ENCODE measurements around the gene PLEKHG4.
A peak's percentile ranks its signal among the peaks of the same experiment; 100 is the strongest.

PLEKHG4 gene

DNA sequence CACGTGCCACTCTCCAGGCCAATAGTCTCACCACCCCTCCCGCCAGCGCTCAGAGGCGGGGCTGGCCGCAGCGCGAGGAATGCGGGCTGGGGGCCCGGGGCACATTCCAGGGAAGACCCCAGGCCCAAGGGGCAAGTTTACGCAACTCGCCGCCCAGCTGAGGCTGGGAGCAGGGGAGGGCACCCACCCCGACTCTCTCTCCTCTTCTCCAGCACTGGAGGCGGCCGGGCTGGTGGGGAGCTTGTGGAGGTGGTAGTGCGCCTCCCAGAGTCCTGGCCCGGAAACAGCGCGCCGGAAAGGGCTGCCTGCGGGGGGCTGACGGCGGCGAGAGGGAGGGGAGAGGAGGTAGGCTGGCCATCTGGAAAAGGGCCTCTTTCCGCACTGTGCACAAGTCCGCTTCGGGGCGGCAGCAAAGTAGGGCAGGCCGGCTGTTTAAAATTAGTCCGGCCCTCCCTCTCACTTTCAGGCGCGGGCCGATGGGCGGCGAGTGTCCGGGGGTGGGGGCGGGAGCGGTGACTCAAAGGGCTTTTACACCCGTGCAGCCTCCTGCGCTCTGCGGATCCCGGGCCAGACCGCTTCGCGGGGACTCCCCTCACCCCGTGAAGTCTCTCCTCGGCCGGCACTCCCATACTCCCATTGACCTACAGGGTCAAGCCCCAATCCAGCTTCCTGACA, 33.1 kb upstream of the PLEKHG4 start:
- DNase-seq, result peak; percentile 44 to 70

DNA sequence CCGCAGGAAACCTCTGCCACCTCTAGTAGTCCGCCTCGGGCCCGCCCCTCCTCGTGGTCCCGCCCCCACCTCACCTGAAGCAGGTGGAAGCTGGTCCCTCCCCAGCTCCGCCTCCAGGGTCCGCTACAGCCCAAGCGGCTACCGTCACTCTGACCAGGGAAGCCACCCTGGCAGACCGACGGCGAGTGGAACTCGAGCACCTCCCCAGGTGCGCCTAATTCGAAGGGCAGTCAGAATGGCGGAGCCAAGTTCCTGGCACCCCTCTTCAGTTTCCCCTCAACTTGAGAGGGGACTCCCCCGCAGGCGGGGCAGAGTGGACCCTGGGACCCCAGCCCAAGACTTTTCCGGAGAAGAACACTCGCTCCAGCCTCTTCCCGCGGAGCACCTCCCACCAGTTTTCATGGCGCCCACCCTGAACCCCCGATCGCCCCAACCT, 32.6 kb upstream of the PLEKHG4 start:
- peak; percentile 46 to 88 for DNase-seq

DNA sequence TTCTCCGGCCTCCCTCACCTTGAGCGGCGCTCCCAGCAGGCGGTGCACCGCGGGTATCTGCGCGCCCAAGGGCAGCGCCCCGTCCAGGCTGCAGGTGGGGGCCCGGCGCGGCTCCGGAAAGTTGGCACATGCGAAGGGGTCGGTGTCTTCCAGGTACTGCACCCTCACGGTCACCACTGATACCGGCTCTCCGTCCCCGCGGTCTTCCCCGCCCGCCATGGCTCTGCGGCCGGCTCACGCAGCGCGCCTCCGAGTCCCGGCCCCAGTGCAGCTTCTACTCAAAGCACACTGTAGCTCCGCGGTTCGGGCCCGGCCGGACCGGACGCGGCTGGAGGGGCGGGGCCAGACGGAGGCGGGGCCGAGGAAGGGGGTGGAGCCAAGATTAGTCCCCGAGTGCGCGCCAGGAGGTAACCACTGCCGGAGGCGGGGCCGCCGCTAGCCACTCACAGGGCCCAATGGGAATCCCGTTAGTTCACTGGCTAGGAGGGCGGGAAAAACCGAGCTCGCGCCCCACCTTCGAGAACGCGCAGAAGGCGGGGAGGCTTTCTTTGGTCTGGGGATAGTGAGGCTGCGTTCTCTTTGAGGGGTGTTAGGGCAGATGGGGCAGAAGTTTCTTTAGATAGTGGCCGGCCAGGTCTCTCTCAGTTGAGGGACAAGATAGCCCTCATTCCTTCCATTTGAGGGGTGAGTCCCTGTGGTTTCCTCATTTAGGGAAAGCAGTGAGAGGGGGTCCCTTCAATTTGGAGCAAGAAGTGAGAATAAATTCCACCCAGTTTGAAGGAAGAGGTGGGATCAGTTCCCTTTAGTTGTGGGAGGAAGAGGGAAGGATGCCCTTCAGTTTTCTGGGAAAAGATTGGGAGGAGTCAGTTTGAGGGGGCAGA, 31.9 kb upstream of the PLEKHG4 start, which contains the start of gene FHOD1:
FHOD1 (minus strand) TSS at position 290 of the 881 bp plus-strand sequence; CDS start at position 219, 71 bp downstream.
- peak; percentile 65 to 90 for DNase-seq

DNA sequence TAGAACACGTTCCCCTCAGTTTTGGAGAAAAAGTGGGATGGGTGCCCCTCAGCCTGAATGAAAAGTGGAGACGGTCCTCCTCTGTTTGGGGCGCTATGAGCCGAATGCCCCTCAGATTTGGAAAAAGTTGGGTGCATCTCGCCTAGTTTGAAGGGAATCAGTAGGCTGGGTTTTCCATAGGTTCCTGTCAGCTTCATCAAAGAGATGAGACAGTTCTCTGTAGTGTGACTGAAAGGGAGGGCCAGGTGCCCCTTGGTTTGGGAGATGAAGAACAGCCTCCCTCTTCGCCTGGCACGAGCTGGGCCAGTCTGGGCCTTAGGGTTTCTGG, 31.3 kb upstream of the PLEKHG4 start:
- DNase-seq, result no peak

DNA sequence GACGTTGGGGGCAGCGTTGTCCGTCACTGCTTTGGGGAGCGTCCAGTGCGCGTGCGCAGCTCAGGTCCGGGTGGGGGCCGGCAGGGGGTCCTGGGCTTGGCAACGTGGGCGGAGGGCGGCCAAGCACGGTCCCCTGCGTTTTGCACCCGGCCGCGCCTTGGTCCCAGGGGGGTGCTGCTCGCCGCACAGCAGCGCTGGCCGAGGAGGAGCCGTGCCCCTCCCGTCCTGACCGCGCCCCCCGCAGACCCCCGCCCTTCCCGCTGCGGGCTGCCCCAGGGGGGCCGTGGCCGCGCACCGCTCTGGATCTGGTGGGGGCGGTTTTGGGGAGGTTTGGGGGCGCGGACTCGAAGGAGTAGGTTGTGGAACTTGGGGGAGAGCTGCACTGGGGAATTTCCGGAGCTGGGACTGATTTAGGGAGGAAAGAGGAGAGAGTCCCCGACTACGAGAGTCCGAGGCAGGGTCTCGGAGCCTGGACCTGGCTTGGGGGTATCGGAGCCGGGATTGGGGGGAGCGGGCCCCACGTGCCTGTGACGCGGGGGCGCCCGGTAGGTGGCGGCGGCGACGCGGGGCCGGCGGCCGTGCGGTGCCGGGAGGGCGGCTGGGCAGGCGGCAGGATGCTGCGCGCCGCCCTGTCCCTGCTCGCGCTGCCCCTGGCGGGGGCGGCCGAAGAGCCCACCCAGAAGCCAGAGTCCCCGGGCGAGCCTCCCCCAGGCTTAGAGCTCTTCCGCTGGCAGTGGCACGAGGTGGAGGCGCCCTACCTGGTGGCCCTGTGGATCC, 30.7 kb upstream of the PLEKHG4 start, which contains the start of gene SLC9A5:
SLC9A5 (plus strand) TSS at position 579 of the 777 bp plus-strand sequence; CDS start at position 615, 36 bp downstream.
- DNase-seq, result no peak

DNA sequence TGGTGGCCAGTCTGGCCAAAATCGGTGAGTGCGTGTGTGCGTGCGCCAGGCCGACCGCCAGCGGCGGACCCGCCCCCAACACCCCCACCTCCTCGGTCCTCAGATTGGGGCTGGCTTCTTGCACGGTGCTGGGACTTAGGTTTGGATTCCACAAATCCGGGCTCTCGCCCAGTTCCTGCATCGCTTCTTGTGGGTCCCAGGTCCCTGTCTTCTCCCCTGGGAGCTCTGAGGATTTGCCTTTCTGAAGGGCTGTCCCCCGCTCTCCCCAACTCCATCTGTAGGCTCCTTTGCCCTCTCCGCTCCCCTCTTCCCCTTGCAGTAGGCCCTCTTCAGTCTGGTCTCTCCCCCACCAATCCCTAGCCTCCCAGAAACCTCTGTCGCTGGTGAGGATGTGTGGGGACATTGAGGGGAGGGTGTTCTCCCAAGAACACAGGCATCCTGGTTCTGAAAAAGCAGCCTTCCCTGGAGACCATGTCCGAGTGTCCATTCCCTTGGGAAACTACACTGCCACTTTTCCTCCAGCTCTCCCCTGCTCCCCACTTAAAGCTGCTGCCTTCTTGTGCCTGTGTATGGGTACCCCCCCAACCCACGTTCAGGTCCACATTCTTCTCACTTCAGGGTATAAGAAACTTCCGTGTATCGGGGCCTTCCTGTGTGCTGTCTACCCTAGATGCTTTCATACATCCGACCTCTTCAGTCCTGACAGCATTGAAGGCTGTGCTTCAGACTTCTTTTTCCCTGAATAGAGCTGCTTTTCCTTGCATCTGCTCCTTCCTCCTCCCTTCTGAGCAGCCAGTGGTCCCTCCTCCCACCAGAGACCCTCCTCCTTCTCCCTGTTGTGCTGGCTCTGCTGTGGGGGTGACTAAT, 29.9 kb upstream of the PLEKHG4 start:
- no peak for DNase-seq

DNA sequence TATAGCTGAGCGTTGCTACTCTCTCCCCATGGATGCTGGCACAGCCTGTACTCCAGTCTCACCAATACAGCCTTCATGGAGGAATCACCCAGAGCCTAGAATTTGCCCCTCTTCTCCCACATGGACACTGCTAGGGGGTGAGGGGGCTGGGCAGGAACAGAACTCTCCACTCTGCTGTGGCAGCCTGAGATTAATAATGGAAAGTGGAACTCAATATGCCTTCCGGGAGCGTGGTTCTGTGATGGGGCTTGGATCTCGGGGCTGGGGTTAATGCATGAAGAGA, 29.3 kb upstream of the PLEKHG4 start:
- no peak for DNase-seq

DNA sequence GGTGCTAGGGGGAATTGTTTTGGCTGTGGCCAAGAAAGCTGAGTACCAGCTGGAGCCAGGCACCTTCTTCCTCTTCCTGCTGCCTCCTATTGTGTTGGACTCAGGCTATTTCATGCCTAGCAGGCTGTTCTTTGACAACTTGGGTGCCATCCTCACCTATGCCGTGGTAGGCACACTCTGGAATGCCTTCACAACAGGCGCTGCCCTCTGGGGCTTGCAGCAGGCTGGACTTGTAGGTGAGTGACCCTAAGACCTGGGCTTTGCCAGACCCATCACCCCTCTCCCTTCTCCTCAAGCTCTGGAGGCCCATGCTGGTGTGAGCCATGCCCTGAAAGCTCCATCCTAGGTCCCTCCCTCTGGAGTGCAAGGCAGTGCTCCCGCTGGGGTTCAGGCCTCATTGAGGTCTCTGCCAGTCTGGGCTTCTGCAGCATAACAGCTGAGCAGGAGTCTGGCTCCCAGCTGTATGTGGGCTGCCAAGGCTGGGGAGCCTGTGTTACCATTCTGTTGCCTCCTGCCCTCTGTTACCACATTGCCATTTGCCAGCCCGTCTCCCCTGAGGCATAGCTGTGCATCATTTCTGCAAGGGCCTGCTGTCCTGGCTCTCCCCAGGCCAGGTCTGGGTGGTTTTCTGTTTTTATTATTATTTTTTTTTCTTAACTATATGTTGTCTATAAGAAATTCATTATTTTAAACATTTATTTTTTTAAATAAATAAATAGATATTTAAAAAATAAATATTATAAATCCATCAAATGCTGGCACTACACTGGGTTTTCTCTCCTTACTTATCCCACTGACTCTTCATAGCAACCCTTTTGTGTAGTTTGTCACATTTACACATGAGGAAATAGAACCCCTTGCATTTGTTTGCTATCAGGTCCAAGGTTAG, 26.5 kb upstream of the PLEKHG4 start:
- no peak for DNase-seq

DNA sequence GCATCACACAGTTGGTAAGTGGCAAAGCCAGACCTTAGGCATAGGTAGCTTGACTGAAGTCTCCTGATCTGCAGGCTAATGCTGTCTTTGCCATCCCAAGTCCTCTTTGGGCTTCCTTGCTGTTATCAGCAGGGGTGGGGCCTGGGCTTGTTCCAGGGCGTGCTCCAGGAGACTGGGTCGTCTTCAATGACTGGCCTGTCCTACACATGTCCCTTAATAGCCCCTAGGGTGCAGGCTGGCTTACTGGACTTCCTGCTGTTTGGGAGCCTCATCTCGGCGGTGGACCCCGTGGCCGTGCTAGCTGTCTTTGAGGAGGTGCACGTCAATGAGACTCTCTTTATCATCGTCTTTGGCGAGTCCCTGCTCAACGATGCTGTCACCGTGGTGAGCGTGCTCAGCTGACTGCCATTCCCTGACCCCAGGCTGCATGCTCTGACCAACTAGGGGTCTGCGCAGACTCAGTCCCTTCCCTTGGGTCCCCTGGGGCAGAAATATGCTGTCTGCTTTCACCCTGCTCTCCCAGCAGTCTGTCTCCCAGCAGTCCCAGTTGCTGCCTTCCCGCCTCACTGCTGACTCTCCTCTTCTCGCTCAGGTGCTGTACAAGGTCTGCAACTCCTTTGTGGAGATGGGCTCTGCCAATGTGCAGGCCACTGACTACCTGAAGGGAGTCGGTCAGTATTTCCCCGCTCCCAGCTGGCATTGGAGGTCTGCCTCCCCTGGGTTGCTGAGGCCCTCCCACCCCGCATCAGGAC, 24.4 kb upstream of the PLEKHG4 start:
- DNase-seq, result no peak

DNA sequence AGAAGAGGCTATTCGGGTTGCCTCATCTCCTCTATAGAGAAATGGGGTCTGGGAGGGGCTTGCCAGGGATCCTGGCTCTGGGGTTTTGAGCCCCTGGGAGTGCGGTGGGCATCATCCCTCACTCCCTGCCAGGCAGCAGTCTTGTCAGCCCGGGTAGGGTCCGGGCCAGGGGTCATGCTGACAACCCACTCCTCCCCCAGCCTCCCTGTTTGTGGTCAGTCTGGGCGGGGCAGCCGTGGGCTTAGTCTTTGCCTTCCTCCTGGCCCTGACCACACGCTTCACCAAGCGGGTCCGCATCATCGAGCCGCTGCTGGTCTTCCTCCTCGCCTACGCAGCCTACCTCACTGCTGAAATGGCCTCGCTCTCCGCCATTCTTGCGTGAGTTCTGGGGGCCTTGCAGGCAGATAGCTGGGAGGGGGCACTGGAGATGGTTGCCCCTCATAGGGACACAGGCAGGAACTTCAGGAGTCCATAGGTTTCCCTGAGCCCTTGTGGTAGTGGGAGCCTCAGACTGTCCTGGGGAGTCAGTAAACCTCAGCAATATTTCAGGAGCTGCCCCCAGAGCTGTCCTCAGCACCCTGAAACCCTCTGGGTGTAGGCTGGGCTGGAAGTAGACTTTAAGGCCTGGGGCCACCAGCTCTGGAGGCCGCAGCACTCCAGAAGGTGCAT, 23.6 kb upstream of the PLEKHG4 start:
- no peak for DNase-seq

DNA sequence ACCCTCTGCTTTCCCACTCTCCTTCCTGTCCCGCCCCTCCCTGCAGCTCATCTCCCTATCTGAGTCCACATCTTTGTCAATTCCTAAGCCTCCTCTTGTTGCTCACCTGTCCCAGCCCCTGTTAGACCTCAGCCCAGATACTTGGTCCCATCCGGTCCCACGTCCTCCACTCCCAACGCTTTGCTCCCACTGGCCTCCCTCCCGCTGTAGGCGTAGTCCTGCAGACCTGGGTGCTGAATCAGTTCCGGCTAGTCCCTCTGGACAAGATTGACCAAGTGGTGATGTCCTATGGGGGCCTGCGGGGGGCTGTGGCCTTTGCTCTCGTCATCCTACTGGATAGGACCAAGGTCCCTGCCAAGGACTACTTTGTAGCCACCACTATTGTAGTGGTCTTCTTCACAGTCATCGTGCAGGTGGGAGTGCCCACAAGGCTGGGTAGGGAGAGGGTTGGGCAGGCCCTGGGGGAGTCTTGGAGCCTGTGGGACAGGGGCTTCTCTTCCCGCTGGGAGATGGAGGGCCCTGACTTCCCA, 22.6 kb upstream of the PLEKHG4 start:
- DNase-seq, result no peak

DNA sequence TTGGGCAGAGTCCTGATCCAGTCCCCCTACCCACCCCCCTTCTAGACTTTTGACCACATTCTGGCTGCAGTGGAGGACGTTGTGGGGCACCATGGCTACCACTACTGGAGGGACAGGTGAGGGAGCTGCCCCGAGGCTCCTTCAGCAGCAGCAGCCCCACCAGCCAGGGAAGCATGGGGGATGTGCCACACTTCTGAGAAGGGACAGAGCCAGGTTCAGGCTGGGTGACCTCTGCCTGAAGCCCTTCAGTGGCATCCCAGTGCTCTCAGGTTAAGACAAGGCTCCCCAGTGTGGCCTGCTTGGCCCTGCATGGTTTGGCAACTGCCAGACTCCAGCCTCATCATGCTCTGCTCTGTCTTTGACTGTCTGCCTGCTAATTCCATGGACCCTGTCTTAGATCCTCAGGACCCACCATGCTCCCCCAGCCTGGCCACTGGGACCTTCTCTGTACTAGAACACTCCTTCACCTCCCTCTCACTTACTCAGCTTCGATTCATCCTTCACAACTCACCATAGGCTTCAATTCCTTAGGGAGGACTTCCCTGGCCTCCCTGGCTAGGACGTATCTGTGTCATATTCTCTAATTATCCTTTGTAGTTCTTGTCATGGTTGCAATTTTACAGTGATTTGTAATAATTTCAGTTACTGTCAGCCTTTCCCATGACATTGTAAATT, 21.7 kb upstream of the PLEKHG4 start:
- DNase-seq, result no peak

DNA sequence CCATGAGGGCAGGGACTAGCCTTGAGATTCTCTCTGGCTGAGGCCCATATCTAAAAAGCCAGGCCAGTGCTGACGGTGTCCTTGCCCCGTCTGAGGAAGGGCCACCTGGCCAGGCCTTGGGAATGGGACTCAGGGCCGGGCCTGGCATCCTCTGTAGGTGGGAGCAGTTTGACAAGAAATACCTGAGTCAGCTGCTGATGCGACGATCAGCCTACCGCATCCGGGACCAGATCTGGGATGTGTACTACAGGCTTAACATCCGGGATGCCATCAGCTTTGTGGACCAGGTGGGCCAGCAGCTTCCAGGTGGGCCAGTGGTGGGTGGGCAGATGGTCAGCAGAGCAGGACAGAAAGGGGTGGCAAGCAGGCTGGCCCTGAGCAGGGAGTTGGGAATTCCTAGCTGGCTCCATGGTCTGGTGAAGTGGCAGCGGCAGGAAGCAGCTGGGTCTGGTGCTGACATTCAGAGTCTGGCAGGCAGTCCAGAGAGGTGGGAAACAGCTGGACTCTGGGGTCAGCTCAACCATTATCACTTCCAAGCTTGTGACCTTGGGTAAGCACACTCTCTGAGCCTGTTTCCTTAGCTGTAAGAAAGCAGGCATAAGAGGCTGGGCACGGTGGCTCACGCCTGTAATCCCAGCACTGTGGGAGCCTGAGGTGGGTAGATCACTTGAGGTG, 21.0 kb upstream of the PLEKHG4 start:
- no peak for DNase-seq

DNA sequence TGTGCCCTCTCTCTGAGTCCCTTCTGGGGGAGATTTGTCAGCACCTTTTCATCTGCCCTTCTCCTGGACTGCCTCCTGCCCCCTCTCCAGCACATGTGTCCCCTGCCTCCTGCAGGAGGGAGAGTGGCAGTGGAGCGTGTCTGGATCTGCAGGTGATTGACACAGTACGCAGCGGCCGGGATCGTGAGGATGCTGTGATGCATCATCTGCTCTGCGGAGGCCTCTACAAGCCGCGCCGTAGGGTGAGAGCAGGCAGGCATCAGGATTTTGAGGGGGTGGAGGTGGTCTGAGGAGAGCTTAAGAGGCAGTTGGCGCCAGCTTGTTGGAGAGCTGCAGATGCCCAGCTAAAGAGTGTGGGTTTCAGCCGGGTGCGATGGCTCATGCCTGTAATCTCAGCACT, 19.6 kb upstream of the PLEKHG4 start:
- no peak for DNase-seq

DNA sequence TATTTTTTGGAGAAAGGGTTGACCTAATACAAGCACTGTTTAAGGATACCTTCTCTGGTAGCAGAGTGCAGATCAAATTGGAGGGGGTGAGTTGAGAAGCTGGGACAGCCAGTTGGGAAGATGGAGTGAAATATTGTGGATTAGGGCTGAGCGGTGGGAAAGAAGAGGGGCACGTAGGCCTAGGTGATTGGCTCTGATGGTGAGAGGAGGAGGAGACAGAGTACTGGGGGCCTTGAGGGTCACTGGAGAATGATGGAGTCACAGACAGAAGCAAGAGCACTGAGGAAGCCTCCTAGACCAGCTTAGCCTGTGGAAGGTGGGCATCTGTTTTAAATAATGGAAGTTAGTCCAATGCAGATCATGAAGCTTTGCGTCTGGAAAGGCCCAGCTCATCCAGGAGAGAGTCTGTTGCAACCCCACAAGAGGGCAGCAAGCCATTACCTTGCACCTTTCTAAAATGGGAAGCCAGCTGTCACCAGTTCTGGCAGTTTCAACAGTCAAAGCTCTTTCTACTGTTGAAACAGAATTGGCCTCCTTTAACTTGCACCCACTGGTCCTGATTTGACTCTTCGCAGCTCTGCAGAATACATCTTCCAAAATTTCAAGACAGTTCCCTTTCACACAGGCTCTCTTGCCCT, 18.8 kb upstream of the PLEKHG4 start:
- DNase-seq, result peak; percentile 13 to 54

DNA sequence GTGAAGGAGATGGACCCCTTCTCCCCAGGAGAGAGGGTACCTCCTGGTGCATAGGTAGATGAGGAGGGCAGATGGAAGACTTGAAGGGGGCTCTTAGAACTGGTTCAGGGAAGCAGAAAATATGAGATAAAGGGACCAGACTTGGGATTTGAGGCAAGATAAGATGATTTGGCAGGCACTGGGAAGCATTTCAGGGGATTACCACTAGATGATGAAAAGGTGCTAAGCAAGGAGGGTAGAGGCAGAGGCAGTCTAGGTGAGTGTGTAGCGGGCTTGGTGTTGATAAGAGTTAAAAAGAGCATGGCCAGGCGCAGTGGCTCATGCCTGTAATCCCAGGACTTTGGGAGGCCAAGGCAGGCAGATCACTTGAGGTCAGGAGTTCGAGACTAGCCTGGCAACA, 16.1 kb upstream of the PLEKHG4 start:
- DNase-seq, result no peak

DNA sequence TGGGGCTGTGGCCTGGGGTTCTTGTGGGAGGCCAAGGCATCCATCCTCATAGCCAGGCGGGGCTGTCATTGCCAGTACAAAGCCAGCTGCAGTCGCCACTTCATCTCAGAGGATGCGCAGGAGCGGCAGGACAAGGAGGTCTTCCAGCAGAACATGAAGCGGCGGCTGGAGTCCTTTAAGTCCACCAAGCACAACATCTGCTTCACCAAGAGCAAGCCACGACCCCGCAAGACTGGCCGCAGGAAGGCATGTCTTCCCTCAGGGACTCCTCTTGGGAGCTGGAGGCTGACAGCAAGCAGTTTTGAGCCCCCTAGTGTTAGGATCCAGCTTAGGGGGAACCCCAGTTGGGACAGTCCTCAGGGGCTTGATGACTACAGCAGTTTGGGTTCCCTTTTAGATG, 15.1 kb upstream of the PLEKHG4 start:
- DNase-seq, result no peak

DNA sequence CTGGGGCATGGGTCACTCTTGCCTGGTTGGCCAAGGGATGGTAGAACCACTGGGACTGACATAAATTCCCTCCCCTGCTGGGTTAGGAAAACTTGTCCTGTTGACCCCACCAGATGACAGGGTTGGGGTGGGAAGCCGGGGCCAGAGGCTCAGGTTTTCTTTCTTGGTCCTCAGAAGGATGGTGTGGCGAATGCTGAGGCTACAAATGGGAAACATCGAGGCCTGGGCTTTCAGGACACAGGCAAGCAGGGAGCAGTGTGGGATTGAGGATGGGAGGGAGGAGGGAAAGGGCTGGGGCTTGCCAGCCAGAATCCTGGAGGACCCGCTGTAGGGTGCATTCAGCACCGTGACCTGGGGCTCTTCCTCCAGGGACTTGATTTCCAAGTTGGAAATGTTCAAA, 14.5 kb upstream of the PLEKHG4 start:
- DNase-seq, result no peak
